Fibroblast of lung (primary cell): ENCODE results near the gene UCP2.

Experiments used
- EZH2 ChIP-seq: IDR thresholded peaks from 2 replicates; pipeline ENCODE4 v1.5.1; 2012; ENCODE audit warnings: low read length, control low read depth, mild to moderate bottlenecking; ENCODE audit errors: missing control alignments
- TF ChIP-seq, protein P1 (sequence below), 2 donors: IDR thresholded peaks in 1 of 2; conservative IDR thresholded peaks in 1 of 2; 1 replicate in 1 of 2; 2 replicates in 1 of 2; pipeline ENCODE4 v1.5.1; 2011 to 2012; ENCODE audit warnings: low read length in 2 of 2, control low read depth in 1 of 2, inconsistent platforms in 1 of 2, low read depth in 1 of 2, mild to moderate bottlenecking in 1 of 2

DNA sequence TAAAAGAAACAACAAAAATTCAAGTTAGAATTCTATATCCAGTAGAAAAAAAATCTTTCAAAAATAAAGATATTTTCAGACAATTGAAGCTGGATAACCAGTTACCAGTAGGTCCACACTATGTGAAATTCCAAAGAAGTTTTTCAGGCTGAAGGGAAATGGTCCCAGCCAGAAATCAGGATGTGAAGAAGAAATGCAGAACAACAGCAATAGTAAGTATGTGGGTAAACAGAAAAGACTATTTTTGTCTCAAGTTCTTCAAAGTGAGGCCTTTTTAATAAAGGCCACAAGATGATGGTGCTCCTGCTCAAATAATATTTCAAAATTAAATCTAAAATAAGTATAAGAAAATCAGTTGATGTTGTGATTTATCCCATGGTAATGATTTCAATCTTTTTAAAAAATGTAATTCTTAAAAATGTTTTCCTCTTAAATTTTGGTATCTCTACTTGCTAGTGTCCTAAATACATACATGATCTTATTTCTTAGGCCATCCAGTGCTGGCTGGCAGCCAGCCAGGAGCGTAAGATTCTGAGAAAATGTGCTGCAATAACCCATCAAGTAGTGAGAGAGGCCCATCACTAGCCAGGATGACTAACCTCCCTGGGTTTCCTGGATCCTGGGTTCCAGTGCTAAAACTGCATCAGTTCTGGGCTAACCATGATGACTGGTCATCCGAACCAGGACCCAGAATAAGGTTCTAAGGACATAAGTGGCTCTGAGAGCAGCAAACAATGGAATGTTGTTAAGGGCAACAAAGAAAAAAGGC is 41.8 kb upstream of the UCP2 start:
- TF ChIP-seq, protein P1, sequence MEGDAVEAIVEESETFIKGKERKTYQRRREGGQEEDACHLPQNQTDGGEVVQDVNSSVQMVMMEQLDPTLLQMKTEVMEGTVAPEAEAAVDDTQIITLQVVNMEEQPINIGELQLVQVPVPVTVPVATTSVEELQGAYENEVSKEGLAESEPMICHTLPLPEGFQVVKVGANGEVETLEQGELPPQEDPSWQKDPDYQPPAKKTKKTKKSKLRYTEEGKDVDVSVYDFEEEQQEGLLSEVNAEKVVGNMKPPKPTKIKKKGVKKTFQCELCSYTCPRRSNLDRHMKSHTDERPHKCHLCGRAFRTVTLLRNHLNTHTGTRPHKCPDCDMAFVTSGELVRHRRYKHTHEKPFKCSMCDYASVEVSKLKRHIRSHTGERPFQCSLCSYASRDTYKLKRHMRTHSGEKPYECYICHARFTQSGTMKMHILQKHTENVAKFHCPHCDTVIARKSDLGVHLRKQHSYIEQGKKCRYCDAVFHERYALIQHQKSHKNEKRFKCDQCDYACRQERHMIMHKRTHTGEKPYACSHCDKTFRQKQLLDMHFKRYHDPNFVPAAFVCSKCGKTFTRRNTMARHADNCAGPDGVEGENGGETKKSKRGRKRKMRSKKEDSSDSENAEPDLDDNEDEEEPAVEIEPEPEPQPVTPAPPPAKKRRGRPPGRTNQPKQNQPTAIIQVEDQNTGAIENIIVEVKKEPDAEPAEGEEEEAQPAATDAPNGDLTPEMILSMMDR (conservative IDR thresholded peaks at IDR 0.05 in 1 of 2, IDR thresholded peaks at IDR 0.05 in 1 of 2; ENCODE audit: low read depth in 1 of 2, low read length in 2 of 2), result no peak
- no peak for TF ChIP-seq EZH2
